ENCODE results near the gene EXD3.
"Not testable (repeated sequence)": the region's sequence is repeated elsewhere in the genome, so short reads cannot be mapped to it uniquely, and the experiment has no call there.

Gene EXD3

DNA sequence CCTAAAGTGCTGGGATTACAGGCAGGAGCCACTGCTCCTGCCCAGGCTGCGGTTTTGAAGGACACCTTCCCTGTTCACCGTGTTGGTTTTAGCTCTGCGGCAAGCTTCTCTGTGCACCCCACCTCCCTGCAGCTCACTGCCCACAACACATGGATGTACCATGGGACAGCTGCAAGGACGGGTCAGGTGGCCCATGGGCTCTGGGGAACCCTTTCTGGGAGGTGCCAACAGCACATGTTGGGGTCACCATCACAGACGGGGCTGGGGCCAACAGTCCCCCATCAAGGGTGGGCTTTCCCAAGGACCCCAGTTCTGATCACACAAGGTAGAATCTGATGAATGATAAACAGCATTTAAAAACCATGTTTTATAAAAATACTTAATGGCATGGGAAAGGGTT lies 7.5 kb downstream of the EXD3 start:
- no peak overlapping the region for H3K27ac ChIP-seq
- TF ChIP-seq, protein P1, sequence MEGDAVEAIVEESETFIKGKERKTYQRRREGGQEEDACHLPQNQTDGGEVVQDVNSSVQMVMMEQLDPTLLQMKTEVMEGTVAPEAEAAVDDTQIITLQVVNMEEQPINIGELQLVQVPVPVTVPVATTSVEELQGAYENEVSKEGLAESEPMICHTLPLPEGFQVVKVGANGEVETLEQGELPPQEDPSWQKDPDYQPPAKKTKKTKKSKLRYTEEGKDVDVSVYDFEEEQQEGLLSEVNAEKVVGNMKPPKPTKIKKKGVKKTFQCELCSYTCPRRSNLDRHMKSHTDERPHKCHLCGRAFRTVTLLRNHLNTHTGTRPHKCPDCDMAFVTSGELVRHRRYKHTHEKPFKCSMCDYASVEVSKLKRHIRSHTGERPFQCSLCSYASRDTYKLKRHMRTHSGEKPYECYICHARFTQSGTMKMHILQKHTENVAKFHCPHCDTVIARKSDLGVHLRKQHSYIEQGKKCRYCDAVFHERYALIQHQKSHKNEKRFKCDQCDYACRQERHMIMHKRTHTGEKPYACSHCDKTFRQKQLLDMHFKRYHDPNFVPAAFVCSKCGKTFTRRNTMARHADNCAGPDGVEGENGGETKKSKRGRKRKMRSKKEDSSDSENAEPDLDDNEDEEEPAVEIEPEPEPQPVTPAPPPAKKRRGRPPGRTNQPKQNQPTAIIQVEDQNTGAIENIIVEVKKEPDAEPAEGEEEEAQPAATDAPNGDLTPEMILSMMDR (conservative IDR thresholded peaks at IDR 0.05), result no peak

DNA sequence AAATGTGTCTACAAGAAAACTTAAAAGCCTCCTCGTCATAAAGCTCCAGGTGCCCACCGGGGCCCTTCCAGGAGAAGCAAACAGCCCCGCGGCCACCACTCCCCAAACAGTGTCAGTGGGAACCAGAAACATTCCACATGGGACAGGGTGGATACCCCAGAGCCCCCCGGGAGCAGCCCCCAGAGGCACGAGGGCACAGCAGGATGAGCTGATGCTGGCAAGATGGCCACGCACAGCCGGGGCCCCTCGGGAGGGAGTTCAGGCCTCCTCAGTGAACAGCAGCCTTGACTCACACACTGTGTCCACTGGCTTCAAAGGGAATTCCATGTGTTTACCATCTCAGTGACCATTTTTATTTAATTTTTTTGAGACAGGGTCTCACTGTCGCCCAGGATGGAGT lies 10.5 kb downstream of the EXD3 start:
- TF ChIP-seq, protein P1 (conservative IDR thresholded peaks at IDR 0.05), result no peak
- no peak overlapping the region for H3K27ac ChIP-seq

DNA sequence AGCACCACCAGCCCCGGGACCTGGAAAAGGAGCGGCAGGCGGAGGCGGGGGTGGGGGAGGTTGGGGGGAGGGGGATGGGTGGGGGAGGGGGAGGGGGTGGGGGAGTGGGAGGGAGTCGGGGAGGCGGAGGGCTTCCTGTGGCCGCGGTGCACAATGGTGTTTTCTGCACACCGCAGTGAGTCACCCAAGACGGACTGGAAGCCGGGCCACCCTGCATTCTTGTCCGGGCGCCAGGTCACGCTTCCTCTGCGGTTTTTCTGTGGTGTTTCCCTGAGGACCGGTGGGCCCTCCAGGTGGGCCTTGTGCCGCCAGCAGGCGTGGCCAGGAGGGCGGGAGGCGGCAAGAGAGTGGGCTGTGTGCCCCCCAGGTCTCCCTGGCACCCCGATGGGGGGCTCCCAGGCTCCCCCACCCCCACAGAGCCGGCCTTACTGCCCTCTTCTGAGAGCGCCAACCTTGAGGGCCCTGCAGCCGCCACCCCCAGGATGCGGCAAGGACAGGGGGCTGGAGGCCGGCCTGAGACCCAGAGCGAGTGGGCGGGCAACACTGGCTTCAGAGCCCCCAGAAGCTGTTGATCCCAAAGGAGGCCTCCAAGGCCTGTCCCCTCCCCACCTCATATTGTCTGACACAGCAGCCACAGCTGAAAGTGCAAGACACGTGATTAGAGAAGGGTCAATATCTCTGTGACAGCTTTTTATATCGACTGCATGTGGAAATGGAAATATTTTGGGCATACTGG lies 11.1 kb downstream of the EXD3 start:
- no peak overlapping the region for H3K27ac ChIP-seq
- TF ChIP-seq, protein P1 (conservative IDR thresholded peaks at IDR 0.05), result no peak

DNA sequence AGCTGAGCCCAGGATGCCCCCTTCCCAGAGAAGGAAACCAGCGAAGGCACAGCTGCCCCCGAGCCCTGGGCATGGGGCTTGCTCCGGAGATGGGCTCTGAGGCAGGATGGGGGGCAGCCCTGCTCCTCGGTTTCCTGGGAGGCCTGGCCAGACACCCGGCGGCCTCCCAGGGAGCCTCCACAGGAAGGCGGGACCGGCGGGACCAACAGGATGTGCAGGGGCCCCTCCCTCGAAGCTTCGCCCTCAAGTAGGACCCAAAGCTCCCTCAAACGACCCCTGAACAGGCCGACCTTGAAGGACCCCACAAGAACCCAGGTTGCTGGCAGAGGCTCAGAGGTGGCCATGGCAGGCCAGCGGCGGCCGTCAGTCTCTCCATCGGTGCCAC lies 11.7 kb downstream of the EXD3 start:
- no peak overlapping the region for H3K27ac ChIP-seq
- TF ChIP-seq, protein P1 (conservative IDR thresholded peaks at IDR 0.05), result no peak

DNA sequence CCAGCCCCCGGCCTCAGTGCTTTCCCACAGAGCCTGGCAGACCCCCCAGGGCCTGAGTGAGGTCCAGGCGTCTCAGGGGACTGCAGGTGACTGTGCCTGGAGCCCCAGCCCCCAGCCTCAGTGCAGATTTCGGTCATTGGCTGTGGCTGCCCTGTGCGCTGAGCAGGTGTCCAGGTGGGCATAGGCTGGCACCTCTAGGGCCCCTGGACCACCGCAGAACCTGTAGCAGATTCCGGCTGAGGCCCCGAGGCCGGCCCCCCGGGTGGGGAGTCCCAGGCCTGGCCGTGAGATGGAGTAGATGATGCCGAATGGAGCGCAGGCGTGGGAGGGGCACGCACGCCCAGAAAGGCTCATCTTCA lies 12.1 kb downstream of the EXD3 start:
- TF ChIP-seq, protein P1 (conservative IDR thresholded peaks at IDR 0.05), result no peak
- H3K27ac ChIP-seq, result no peak overlapping the region

DNA sequence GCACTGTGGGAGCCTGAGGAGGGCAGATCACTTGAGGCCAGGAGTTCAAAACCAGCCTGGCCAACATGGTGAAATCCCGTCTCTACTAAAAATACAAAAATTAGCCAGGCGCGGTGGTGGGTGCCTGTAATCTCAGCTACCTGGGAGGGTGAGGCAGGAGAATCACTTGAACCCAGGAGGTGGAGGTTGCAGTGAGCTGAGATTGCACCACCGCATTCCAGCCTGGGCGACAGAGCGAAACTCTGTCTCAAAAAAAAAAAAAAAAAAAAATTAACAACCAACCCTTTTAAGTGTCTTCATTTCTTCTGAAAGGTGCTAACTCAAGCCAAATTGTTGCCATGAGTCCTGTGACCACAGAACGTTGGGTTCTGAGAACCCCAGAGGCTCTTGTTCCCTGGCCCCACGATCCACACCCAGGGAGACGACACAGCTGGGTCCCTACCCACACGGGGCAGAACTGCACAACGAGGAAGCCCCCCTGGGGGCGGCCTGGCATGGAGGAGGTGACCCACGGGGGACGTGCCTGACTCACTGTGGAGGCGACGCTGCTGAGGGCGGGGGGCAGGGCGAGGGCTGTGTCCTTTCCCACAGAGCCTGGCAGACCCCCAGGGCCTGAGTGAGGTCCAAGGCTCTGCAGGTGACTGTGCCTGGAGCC lies 12.6 kb downstream of the EXD3 start:
- not testable (repeated sequence) for H3K27ac ChIP-seq

DNA sequence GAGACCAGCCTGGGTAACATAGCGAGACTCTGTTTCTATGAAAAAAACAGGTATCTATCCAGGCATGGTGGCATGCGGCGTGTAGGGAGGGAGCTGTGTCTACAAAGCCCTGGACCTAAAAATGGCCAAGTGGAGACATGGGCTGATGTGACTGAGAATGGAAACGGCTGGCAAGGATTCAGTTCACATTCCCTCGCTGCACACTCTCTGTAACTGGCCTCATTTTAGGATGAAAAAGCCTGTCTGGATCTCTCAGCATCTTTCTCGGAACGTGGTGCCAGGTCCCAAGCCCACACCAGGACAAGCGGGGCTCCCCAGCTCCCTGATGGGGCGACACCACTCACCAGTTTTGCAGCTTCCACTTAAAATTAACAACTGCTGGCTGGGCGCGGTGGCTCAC lies 13.4 kb downstream of the EXD3 start:
- no peak overlapping the region for H3K27ac ChIP-seq
- TF ChIP-seq, protein P1 (conservative IDR thresholded peaks at IDR 0.05), result no peak

Data from VCaP (cell line).